Activated CD4-positive, alpha-beta T cell treated with anti-CD3 and anti-CD28 coated beads, Interleukin-2, Interleukin-4, amounts not matched to agents 100 ng/mL and 50 ng/mL, durations not matched to agents 16 hours and 8 hours (primary cell): ENCODE data around the gene ANO1.

Source experiments
- DNase-seq: peaks from one replicate; pipeline ENCODE4 v3.0.0-alpha.2; 2020; ENCODE audit warnings: low spot score

Gene ANO1

GRCh38 chr11:70167120-70167519, 89.0 kb downstream of the ANO1 start:
- no peak for DNase-seq

- DNase-seq: no peak
These were observed 89.7 kb downstream of the ANO1 start for GRCh38 chr11:70167723-70168404.

GRCh38 chr11:70168405-70168754, 90.3 kb downstream of the ANO1 start:
- no peak for DNase-seq

DNA sequence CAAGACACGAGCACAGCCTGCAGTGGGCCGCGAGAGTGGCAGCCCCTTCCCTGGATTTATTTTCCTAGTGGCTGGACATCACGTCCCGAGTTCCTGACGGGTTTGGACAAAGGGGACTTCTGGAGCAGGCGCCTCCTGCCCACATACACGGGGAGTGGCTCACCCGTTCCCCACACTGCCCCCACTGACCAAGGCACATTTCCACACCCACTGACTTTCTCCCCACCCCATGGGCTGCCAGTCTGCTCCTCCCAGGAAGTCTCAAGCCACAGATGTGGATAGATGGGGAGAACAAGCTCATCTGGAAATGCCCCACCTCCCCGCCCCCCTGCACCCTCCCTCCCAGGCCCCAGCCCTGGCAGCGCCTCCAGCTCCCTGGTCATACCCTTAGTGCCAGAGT, 91.0 kb downstream of the ANO1 start:
- no peak for DNase-seq

DNA sequence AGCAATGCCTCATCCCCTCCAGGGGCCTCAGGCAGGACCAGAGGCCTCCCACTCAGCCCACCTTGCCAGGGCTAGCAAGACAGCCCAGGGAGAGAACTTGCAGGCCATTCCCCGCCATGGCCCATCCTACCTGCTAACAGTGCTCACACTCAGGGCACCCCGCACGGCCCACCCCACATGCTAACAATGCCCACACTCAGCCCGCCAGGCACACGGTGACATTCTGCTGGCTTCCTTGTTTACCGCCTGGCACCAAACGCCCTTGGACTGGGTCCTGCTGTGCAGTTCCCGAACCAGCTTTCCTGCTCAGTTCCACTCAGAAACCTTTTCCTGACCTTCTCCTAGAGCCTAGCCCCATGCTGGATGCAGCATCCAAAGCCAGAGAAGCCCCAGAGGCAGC, 91.5 kb downstream of the ANO1 start:
- DNase-seq: no peak

DNA sequence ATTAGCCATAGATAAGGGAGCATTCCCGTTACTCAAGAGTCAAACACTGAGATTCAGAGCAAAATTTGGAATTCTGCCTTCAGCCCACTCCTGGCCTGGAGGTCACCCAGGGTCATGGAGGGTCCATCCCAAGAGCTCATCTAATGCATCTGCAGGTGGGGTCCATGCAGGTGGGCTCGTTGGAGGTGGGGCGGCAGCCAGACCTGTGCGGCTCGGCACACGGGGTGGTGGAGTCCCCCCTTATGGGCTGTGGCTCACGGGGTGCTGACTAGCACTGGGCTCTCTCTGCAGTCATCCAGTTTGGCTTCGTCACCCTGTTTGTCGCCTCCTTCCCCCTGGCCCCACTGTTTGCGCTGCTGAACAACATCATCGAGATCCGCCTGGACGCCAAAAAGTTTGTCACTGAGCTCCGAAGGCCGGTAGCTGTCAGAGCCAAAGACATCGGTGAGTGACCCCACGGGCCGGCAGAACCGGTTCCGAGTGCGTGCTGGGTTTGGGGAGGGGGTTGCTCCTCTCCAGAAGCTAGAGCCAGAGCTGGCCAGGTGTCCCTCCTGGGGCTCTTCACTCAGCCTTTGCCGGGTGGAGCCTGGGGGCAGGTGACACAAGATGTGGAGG, 92.6 kb downstream of the ANO1 start:
- DNase-seq: no peak

- DNase-seq: no peak
These were observed 94.9 kb downstream of the ANO1 start for GRCh38 chr11:70173018-70173417.

GRCh38 chr11:70174547-70175235, 96.6 kb downstream of the ANO1 start:
- DNase-seq: no peak

DNA sequence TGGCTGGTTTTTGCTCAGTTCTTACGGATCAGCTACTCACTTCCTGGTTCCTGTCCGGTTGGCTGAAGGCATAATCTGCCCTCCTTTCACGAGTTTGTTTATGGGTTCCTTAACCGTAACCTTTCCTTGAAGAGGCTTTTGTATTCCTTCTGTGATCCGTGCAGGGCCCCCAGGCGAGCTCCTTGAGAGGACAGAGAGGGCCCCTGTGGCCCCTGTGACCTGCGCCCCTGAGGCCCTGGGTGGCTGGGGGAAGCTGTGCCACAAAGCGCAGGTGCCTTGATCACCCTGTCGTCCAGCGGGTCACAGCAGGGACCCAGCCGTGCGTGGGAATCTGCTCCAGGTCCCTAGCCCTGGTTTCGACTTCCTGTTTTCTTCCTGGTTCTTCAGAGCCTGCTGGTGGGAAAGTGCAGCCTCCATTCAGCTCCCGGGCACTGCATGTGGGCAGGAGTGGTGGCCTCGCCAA, 97.2 kb downstream of the ANO1 start:
- DNase-seq: no peak

- peak; percentile 63 for DNase-seq
These were observed 99.0 kb downstream of the ANO1 start for GRCh38 chr11:70176940-70177689.

- no peak for DNase-seq
These were observed 102.8 kb downstream of the ANO1 start for GRCh38 chr11:70180906-70181305.

DNA sequence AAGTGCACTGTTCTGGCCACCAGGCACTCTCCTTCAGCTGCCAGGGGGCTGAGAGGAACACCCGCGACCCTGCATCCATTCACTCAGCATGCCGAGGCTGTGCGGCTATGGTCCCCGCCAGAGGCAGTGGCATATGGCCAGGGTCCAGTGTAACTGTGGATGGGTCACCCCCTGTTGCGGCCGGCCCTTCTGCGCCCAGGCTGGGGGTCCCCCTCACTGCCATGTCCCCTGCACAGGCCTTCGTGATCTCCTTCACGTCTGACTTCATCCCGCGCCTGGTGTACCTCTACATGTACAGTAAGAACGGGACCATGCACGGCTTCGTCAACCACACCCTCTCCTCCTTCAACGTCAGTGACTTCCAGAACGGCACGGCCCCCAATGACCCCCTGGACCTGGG, 104.1 kb downstream of the ANO1 start:
- no peak for DNase-seq

- no peak for DNase-seq
These were observed 104.9 kb downstream of the ANO1 start for GRCh38 chr11:70183032-70183431.

- no peak for DNase-seq
These were observed 105.5 kb downstream of the ANO1 start for GRCh38 chr11:70183483-70184176.

DNA sequence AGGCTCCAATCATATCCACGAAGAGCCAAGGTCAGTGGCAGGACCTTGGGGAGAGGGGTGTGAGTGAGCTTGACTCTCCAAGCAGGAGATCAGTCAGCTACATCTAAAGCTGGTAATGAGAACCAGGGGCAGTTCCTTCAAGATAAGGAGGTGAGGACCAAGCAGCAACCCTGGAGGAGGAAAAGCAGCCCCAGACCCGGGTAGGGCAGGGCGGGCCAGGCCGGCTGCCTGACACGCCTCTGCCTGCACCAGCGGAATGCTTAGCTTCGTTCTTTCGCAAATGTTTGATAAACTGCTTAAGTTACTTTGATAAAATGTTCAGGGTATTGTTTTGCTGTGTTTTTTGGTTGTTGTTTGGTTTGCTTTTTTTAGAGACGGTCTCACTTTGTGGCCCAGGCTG, 106.3 kb downstream of the ANO1 start:
- DNase-seq: no peak

- no peak for DNase-seq
These were observed 107.4 kb downstream of the ANO1 start for GRCh38 chr11:70185348-70186055.

- no peak for DNase-seq
These were observed 108.3 kb downstream of the ANO1 start for GRCh38 chr11:70186420-70186819.

- DNase-seq: no peak
These were observed 108.8 kb downstream of the ANO1 start for GRCh38 chr11:70186936-70187335.

GRCh38 chr11:70187771-70188170, 109.7 kb downstream of the ANO1 start:
- no peak for DNase-seq

GRCh38 chr11:70189622-70190021, 111.5 kb downstream of the ANO1 start:
- DNase-seq: no peak

GRCh38 chr11:70191495-70192140, 113.5 kb downstream of the ANO1 start:
- peak; percentile 56 for DNase-seq
